GM12878 (cell line): ENCODE measurements around the gene MIGA2. TPM values are rescaled to one million over a fixed set of nuclear protein-coding genes. Genes with fewer than 3 reads are reported as not detected.

Experiments
- ATAC-seq: fragments of 200-7000 bp; cut with Tn5 transposase; 3 replicates; pipeline ENCODE4 v1.9.1; 2020; ENCODE audit warnings: mild to moderate bottlenecking, moderate library complexity
- BruUV-seq: library from RNA; stranded (reverse); fragments of 400-500 nt; replicated peaks from 2 replicates; lab custom pipeline; 2021; lab: Mats Ljungman, UMichigan
- CTCF ChIA-PET: fragments of 300-600 bp; sonication (Branson Sonifier 250); formaldehyde crosslinking; extraction: SDS; loops from one replicate; lab custom pipeline; 2021; ENCODE audit warnings: inconsistent platforms; lab: Yijun Ruan, JAX
- POLR2A ChIA-PET: fragments of 350-600 bp; formaldehyde crosslinking; extraction: SDS; loops from one replicate; lab custom pipeline; 2021; ENCODE audit warnings: inconsistent platforms; lab: Charles Lee
- RAD21 ChIA-PET: fragments of 300-600 bp; sonication (Branson Sonifier 250); formaldehyde crosslinking; loops from one replicate; lab custom pipeline; 2023; ENCODE audit warnings: antibody characterized with exemption; ENCODE audit not compliant: unreplicated experiment; lab: Charles Lee
- SMC1A ChIA-PET: fragments of 300-600 bp; sonication (Branson Sonifier 250); formaldehyde crosslinking; loops from one replicate; lab custom pipeline; 2023; ENCODE audit not compliant: unreplicated experiment, uncharacterized antibody; lab: Charles Lee
- DNase-seq: peaks from one replicate; pipeline ENCODE4 v3.0.0-alpha.2; 2011; ENCODE audit warnings: low read depth, low spot score
- FAIRE-seq: peaks from 3 replicates; lab custom pipeline; 2011; peaks lifted over from hg19 to GRCh38; lab: Jason Lieb, UNC
- H2AFZ ChIP-seq: 2 replicates; pipeline ENCODE4 v1.6.0; 2011; ENCODE audit warnings: low read depth, low read length, control low read depth; ENCODE audit not compliant: control insufficient read depth
- H3K27ac ChIP-seq: 2 replicates; pipeline ENCODE4 v1.5.1; 2011; ENCODE audit warnings: control low read depth; ENCODE audit not compliant: control insufficient read depth, insufficient read depth
- H3K27me3 ChIP-seq, 2 experiments: replicated peaks in 1 of 2; 2 replicates each; pipeline versions ENCODE4 v1.6.0 to v1.6.1; 2011; ENCODE audit warnings: low read length in 1 of 2; ENCODE audit not compliant: control insufficient read depth in 2 of 2, insufficient read depth in 2 of 2
- H3K36me3 ChIP-seq, 2 experiments: 2 replicates each; pipeline ENCODE4 v1.5.1; 2011; ENCODE audit warnings: low read length in 1 of 2; ENCODE audit not compliant: control insufficient read depth in 2 of 2, insufficient read depth in 2 of 2
- H3K4me1 ChIP-seq: 2 replicates; pipeline ENCODE4 v1.6.1; 2011; ENCODE audit warnings: mild to moderate bottlenecking, low read length, moderate library complexity, mixed read lengths; ENCODE audit not compliant: control insufficient read depth, insufficient read depth
- H3K4me2 ChIP-seq: 2 replicates; pipeline ENCODE4 v1.6.0; 2011; ENCODE audit warnings: control low read depth; ENCODE audit not compliant: control insufficient read depth, insufficient read depth
- H3K4me3 ChIP-seq: fragments of 200-600 bp; sonication (generic); 2 replicates; pipeline ENCODE4 v1.5.1; 2016
- H3K79me2 ChIP-seq: 2 replicates; pipeline ENCODE4 v1.6.0; 2011; ENCODE audit warnings: low read length; ENCODE audit not compliant: control insufficient read depth, insufficient read depth
- H3K9ac ChIP-seq: 2 replicates; pipeline ENCODE4 v1.8.0; 2011; ENCODE audit warnings: low read length, control low read depth, mixed read lengths; ENCODE audit not compliant: control insufficient read depth, insufficient read depth
- H3K9me3 ChIP-seq: replicated peaks from 3 replicates; pipeline ENCODE4 v1.5.1; 2011; ENCODE audit warnings: mild to moderate bottlenecking, low read length; ENCODE audit not compliant: control insufficient read depth, insufficient read depth
- H4K20me1 ChIP-seq: 2 replicates; pipeline ENCODE4 v1.6.0; 2011; ENCODE audit not compliant: control insufficient read depth, insufficient read depth
- ATF3 ChIP-seq: IDR thresholded peaks from 2 replicates; pipeline ENCODE4 v1.6.1; 2011; ENCODE audit warnings: low read depth, mild to moderate bottlenecking, low read length, moderate library complexity, borderline replicate concordance; ENCODE audit errors: extremely low read depth
- BMI1 ChIP-seq: fragments of 450-650 bp; IDR thresholded peaks from 2 replicates; pipeline ENCODE4 v1.6.1; 2016; ENCODE audit warnings: mild to moderate bottlenecking, moderate library complexity, borderline replicate concordance
- CUX1 ChIP-seq: IDR thresholded peaks from 2 replicates; pipeline ENCODE4 v1.6.1; 2012; ENCODE audit warnings: improper control_type of control experiment, low read depth, low read length; ENCODE audit not compliant: insufficient replicate concordance
- HDGF ChIP-seq: fragments of 450-650 bp; IDR thresholded peaks from 2 replicates; pipeline ENCODE4 v1.6.1; 2016; ENCODE audit warnings: antibody characterized with exemption
- JUND ChIP-seq: IDR thresholded peaks from 2 replicates; pipeline ENCODE4 v1.6.1; 2012; ENCODE audit warnings: low read depth, mild to moderate bottlenecking, low read length, improper control_type of control experiment, moderate library complexity
- KAT2A ChIP-seq: conservative IDR thresholded peaks from 2 replicates; pipeline ENCODE4 v1.6.1; 2011; ENCODE audit warnings: low read depth, low read length; ENCODE audit not compliant: control insufficient read depth
- MXI1 ChIP-seq: fragments of 150-350 bp; IDR thresholded peaks from 2 replicates; pipeline ENCODE4 v1.6.1; 2011; ENCODE audit warnings: low read depth, mild to moderate bottlenecking, inconsistent platforms, low read length, improper control_type of control experiment
- MYC ChIP-seq: IDR thresholded peaks from 2 replicates; pipeline ENCODE4 v1.6.1; 2011; ENCODE audit warnings: mild to moderate bottlenecking, low read length, moderate library complexity, inconsistent platforms; ENCODE audit not compliant: insufficient read depth, insufficient replicate concordance, insufficient read length, severe bottlenecking
- NFXL1 ChIP-seq: fragments of 450-650 bp; IDR thresholded peaks from 2 replicates; pipeline ENCODE4 v1.6.1; 2017; ENCODE audit warnings: antibody characterized with exemption, mild to moderate bottlenecking, borderline replicate concordance
- SMARCA5 ChIP-seq: fragments of 450-650 bp; IDR thresholded peaks from 2 replicates; pipeline ENCODE4 v1.6.1; 2017; ENCODE audit warnings: mild to moderate bottlenecking
- TCF3 ChIP-seq: IDR thresholded peaks from 2 replicates; pipeline ENCODE4 v1.6.1; 2012; ENCODE audit warnings: low read depth, mild to moderate bottlenecking, low read length, borderline replicate concordance; ENCODE audit not compliant: insufficient read depth
- ZNF592 ChIP-seq: fragments of 450-650 bp; IDR thresholded peaks from 2 replicates; pipeline ENCODE4 v1.6.1; 2017; ENCODE audit warnings: mild to moderate bottlenecking, moderate library complexity
- WGBS: methylation state at CpG from one replicate; pipeline ENCODE4 v1.1.6; 2016; ENCODE audit warnings: low lambda C conversion rate; ENCODE audit not compliant: insufficient replicate concordance, insufficient coverage; ENCODE audit errors: missing lambda C conversion rate; 5-methylcytosine and 5-hydroxymethylcytosine counted together
- in situ Hi-C: fragments of 300-500 bp; cut with MboI; formaldehyde crosslinking; loops from 9 replicates; pipeline ENCODE4 v1.14.3; 2018; ENCODE audit warnings: mixed read lengths
- intact Hi-C: fragments of 100-400 bp; cut with micrococcal nuclease; formaldehyde crosslinking; loops from one replicate; pipeline ENCODE4 v1.14.2; 2022; ENCODE audit not compliant: unreplicated experiment
- polyA plus RNA-seq, 11 experiments: library from polyadenylated mRNA; depleted of rRNA in 4 of 11; unstranded in 6 of 11; stranded (reverse) in 5 of 11; fragments of >200 nt; fragmentation: Nextera tagmentation in 4 of 11; fragmentation: Illumina TruSeq in 1 of 11; extraction: Ambion mirVana in 4 of 11; extraction: Trizol in 1 of 11; gene quantifications; 1 replicate in 1 of 11; 2 replicates in 10 of 11; pipeline versions ENCODE4 v1.2.1 to v1.2.3, GENCODE V29; 2011 to 2016; ENCODE audit warnings: inconsistent platforms in 2 of 11, missing spikeins in 2 of 11, low read depth in 1 of 11
- total RNA-seq, 4 experiments: library from RNA; depleted of rRNA in 3 of 4; stranded (reverse); fragments of >200 nt in 3 of 4; fragmentation: Illumina TruSeq in 1 of 4; extraction: Trizol in 1 of 4; gene quantifications; 2 replicates each; pipeline versions ENCODE4 v1.2.1 to v1.2.3, GENCODE V29; 2013 to 2021

Gene MIGA2
- total and polyA plus RNA-seq, 10 of the 15 experiments (the other 5 are each of a cell fraction or from before 2014, with no cell fraction given), result 0.14 to 31.0 (median 12.7) TPM

- RAD21 ChIA-PET, result no interaction called here
- intact Hi-C loops (no loop called here), in situ Hi-C loops (no loop called here)
- no TSS peak for BruUV-seq
- no peaks in the 10 kb centered on the region for H3K36me3 ChIP-seq
- POLR2A ChIA-PET, result interaction anchor here (0.7 to 1.6 kb wide), 3 partner anchors 59 to 79 kb away, joined by 3 to 4 read pairs (median 3); partner anchors contain the start of gene DOLPP1
- no peaks in the 10 kb centered on the region for H4K20me1 ChIP-seq
- no peak overlapping the region for H2AFZ ChIP-seq
- H3K4me1 ChIP-seq, result peaks cover 3% of the 10 kb centered on the region
- H3K9me3 ChIP-seq, result no peaks in the 10 kb centered on the region
- H3K4me2 ChIP-seq, result no peak overlapping the region
- H3K9ac ChIP-seq, result no peak overlapping the region
- WGBS, result 93% methylated on average over 7 of the region's 9 CpGs
- no peak for DNase-seq
- CTCF ChIA-PET, result interaction anchor here (0.7 to 1.0 kb wide), 3 partner anchors 9 to 158 kb away, joined by 3 to 5 read pairs (median 3); no protein-coding TSS in a partner anchor
- no peak overlapping the region for H3K4me3 ChIP-seq
- no peak for ATAC-seq
- peaks cover 5% of the 10 kb centered on the region for H3K79me2 ChIP-seq
- SMC1A ChIA-PET, result no interaction called here
- H3K27ac ChIP-seq, result no peak overlapping the region
- TF ChIP-seq BMI1 (no peak), MXI1 (no peak), ATF3 (no peak), MYC (no peak), ZNF592 (no peak), KAT2A (no peak), TCF3 (no peak), SMARCA5 (no peak), JUND (no peak), CUX1 (no peak), NFXL1 (no peak), HDGF (no peak)
- no peak for FAIRE-seq
- no peaks in the 10 kb centered on the region for H3K27me3 ChIP-seq
Observed at GRCh38 chr9:129022037-129022436, 14.4 kb upstream of the MIGA2 start.
